ENCODE measurements around the gene ERVFRD-1.

DNA sequence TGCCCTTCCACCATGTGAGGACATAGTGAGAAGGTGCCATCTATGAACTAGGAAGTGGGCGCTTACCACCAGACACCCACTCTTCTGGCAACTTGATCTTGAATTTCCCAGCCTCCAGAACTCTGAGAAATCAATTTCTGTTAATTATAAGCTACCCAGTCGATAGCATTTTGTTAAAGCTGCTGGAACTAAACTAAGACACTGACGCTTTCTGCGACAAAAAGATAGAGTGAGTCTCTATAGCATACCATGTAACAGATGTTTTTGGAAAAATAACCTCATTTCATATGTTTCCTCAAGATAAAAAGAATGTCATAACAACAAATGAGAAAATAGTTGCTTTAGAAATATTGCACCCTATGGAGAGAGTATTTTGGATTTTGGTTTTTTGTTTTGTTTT is 33.3 kb downstream of the ERVFRD-1 start:
- TF ChIP-seq, protein P1, sequence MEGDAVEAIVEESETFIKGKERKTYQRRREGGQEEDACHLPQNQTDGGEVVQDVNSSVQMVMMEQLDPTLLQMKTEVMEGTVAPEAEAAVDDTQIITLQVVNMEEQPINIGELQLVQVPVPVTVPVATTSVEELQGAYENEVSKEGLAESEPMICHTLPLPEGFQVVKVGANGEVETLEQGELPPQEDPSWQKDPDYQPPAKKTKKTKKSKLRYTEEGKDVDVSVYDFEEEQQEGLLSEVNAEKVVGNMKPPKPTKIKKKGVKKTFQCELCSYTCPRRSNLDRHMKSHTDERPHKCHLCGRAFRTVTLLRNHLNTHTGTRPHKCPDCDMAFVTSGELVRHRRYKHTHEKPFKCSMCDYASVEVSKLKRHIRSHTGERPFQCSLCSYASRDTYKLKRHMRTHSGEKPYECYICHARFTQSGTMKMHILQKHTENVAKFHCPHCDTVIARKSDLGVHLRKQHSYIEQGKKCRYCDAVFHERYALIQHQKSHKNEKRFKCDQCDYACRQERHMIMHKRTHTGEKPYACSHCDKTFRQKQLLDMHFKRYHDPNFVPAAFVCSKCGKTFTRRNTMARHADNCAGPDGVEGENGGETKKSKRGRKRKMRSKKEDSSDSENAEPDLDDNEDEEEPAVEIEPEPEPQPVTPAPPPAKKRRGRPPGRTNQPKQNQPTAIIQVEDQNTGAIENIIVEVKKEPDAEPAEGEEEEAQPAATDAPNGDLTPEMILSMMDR (IDR thresholded peaks at IDR 0.05): no peak
- no peak for TF ChIP-seq POLR2A (IDR thresholded peaks at IDR 0.05)
- TF ChIP-seq POLR2AphosphoS5 (IDR thresholded peaks at IDR 0.05; ENCODE audit: insufficient read depth in 1 of 2, low read depth in 1 of 2): no peak
